Heart right ventricle (tissue), 16 donors: ENCODE results near the gene TCOF1. TPM values are rescaled to one million over a fixed set of nuclear protein-coding genes. Genes with fewer than 3 reads are reported as not detected.

Source experiments
- ATAC-seq, 8 donors: fragments of 200-7000 bp; cut with Tn5 transposase; one replicate each; pipeline ENCODE4 v1.9.1; 2020; ENCODE audit warnings: mild to moderate bottlenecking in 8 of 8, moderate library complexity in 8 of 8, moderate number of reproducible peaks in 1 of 8
- DNase-seq, 2 donors: peaks; one replicate each; pipeline ENCODE4 v3.0.0-alpha.2; 2020
- H3K27ac ChIP-seq, 10 donors: fragments of 200-600 bp; sonication (generic) in 2 of 10; one replicate each; pipeline versions ENCODE4 v1.5.0 to v1.8.0; 2020 to 2022; ENCODE audit warnings: mild to moderate bottlenecking in 3 of 10
- H3K27me3 ChIP-seq, 7 donors: fragments of 200-600 bp; one replicate each; pipeline ENCODE4 v1.8.0; 2021 to 2022; ENCODE audit warnings: mild to moderate bottlenecking in 2 of 7
- H3K36me3 ChIP-seq, 9 donors: fragments of 200-600 bp; sonication (generic) in 1 of 9; one replicate each; pipeline versions ENCODE4 v1.5.0 to v1.8.0; 2020 to 2022; ENCODE audit warnings: mild to moderate bottlenecking in 2 of 9
- H3K4me1 ChIP-seq, 9 donors: fragments of 200-600 bp; sonication (generic) in 1 of 9; one replicate each; pipeline versions ENCODE4 v1.5.0 to v1.8.0; 2020 to 2022; ENCODE audit warnings: mild to moderate bottlenecking in 4 of 9
- H3K4me3 ChIP-seq, 10 donors: fragments of 200-600 bp; sonication (generic) in 2 of 10; one replicate each; pipeline versions ENCODE4 v1.5.0 to v1.8.0; 2020 to 2022; ENCODE audit warnings: mild to moderate bottlenecking in 7 of 10, moderate library complexity in 2 of 10
- H3K9me3 ChIP-seq, 11 donors: fragments of 200-600 bp in 10 of 11; sonication (generic) in 2 of 11; one replicate each; pipeline versions ENCODE4 v1.5.0 to v1.8.0; 2013 to 2022; ENCODE audit warnings: mild to moderate bottlenecking in 2 of 11, control low read depth in 1 of 11, moderate library complexity in 1 of 11
- CTCF ChIP-seq, 9 donors: fragments of 200-600 bp; sonication (generic) in 2 of 9; IDR thresholded peaks; one replicate each; pipeline versions ENCODE4 v1.5.0 to v1.8.0; 2021 to 2022; ENCODE audit warnings: antibody characterized with exemption in 9 of 9, mild to moderate bottlenecking in 5 of 9, moderate library complexity in 1 of 9
- WGBS, 2 donors: extraction: QIAGEN DNeasy Blood & Tissue Kit; methylation state at CpG; one replicate each; pipeline ENCODE4 v1.1.7; 2013; ENCODE audit warnings: inconsistent platforms in 1 of 2; 5-methylcytosine and 5-hydroxymethylcytosine counted together
- intact Hi-C, 10 donors: fragments of 100-400 bp; cut with DNase I; formaldehyde crosslinking; loops; one replicate each; pipeline versions ENCODE4 v1.11.1 to v1.14.2; 2022
- polyA plus RNA-seq, 2 donors: library from polyadenylated mRNA; stranded (reverse); fragments of 200-250 nt; gene quantifications; one replicate each; pipeline ENCODE4 v1.2.3, GENCODE V29; 2013
- total RNA-seq, 10 donors: library from RNA; stranded (reverse); fragmentation: NEBNext Ultra II Directional in 3 of 10; extraction: Animal tissue kit (Norgen Biotek cat#: 25700) in 3 of 10; gene quantifications; one replicate each; pipeline versions ENCODE4 v1.2.1 to v1.2.4, GENCODE V29; 2021 to 2023
- donor health status: Arrhythmogenic right ventricular cardiomyopathy.
- donor health status: ischemic (EF 13 %, LVEDD 7.1; RV severe dilation, severe dysfunction).
- donor health status: healthy with polysubstance abuse.
- donor health status: DM: no; HTN: yes; CAD: no.
- donor health status: DM: no; HTN: no; CAD: no.
- donor health status: ischemic (EF 25% LVEDD 6.9; RV normal size, moderate dysfunction).
- donor health status: ischemic (EF 25% LVEDD 5.7; RV mildly dilated, moderate dysfunction).
- donor health status: healthy.
- donor health status: DM: yes; HTN: yes; CAD: no.
- donor health status: Ischemic cardiomyopathy.
- donor health status: ischemic (EF 35%, LVEDD 5.7; RV mildly dilated, moderate dysfunction).
- donor health status: nonischemic (EF 11% LVEDD 7.7; RV severe dilation, severe dysfunction).
- donor health status: DM: yes; HTN: yes; CAD: no.
- donor health status: PGD.
- donor health status: ischemic (EF 29% LVEDD 5.4; RV normal size, mild dysfunction).
- donor health status: nonischemic (EF 23%, LVEDD 6.1; RV moderate dilation, normal function).

The TCOF1 gene
- total and polyA plus RNA-seq, 12 donors: 12.4 to 21.3 (median 14.1) TPM

- H3K4me1 ChIP-seq: no peaks in the 10 kb centered on the region
- no peaks in the 10 kb centered on the region for H3K27me3 ChIP-seq
- intact Hi-C loops: no loop called here
- ATAC-seq (no peak), DNase-seq (no peak)
- no peaks in the 10 kb centered on the region for H3K9me3 ChIP-seq
- H3K36me3 ChIP-seq: peaks cover 0 to 100% (median 59%) of the 10 kb centered on the region in 9 donors
- no peak overlapping the region for H3K4me3 ChIP-seq
- TF ChIP-seq CTCF (IDR thresholded peaks at IDR 0.05): no peak
- WGBS, 2 donors: 78 to 82% methylated on average over 3 of the region's 3 CpGs
- no peak overlapping the region for H3K27ac ChIP-seq
Measured at GRCh38 chr5:150394131-150394530, 36.6 kb downstream of the TCOF1 start.

- intact Hi-C loops: loop anchor here in 6 of 10 donors (5.0 kb wide), 2 partner anchors 37 to 42 kb away; no protein-coding TSS in a partner anchor
- DNase-seq: no peak
- Histone ChIP-seq H3K36me3 (peaks cover 0 to 100% (median 53%) of the 10 kb centered on the region in 9 donors), H3K4me3 (no peak overlapping the region), H3K4me1 (no peaks in the 10 kb centered on the region), H3K27me3 (no peaks in the 10 kb centered on the region), H3K9me3 (no peaks in the 10 kb centered on the region), H3K27ac (no peak overlapping the region)
- WGBS, 2 donors: 85 to 86% methylated on average over 13 of the region's 13 CpGs
- ATAC-seq: no peak
- TF ChIP-seq CTCF (IDR thresholded peaks at IDR 0.05): peak in 1 of 9 donors; percentile 8
Measured at GRCh38 chr5:150394912-150395687, 37.6 kb downstream of the TCOF1 start.

- peaks cover 0 to 100% (median 56%) of the 10 kb centered on the region in 9 donors for H3K36me3 ChIP-seq
- ATAC-seq (no peak), DNase-seq (no peak)
- H3K27me3 ChIP-seq: no peaks in the 10 kb centered on the region
- no peak overlapping the region for H3K27ac ChIP-seq
- intact Hi-C loops: loop anchor here in 6 of 10 donors (5.0 kb wide), 2 partner anchors 37 to 42 kb away; no protein-coding TSS in a partner anchor
- no peak for TF ChIP-seq CTCF (IDR thresholded peaks at IDR 0.05)
- H3K4me1 ChIP-seq: no peaks in the 10 kb centered on the region
- 88 to 94% methylated on average over 2 of the region's 2 CpGs for WGBS, 2 donors
- no peak overlapping the region for H3K4me3 ChIP-seq
- no peaks in the 10 kb centered on the region for H3K9me3 ChIP-seq
Measured at GRCh38 chr5:150395688-150395975, 38.1 kb downstream of the TCOF1 start.

- Histone ChIP-seq H3K36me3 (peaks cover 0 to 100% (median 59%) of the 10 kb centered on the region in 9 donors), H3K4me1 (peaks cover 0 to 3% (median 0%) of the 10 kb centered on the region in 9 donors), H3K9me3 (no peaks in the 10 kb centered on the region), H3K4me3 (no peak overlapping the region), H3K27me3 (no peaks in the 10 kb centered on the region), H3K27ac (no peak overlapping the region)
- intact Hi-C loops: loop anchor here in 6 of 10 donors (5.0 kb wide), 2 partner anchors 36 to 41 kb away; no protein-coding TSS in a partner anchor
- ATAC-seq (no peak), DNase-seq (no peak)
- WGBS, 2 donors: 95 to 96% methylated on average over 7 of the region's 7 CpGs
- TF ChIP-seq CTCF (IDR thresholded peaks at IDR 0.05): no peak
Measured at GRCh38 chr5:150396267-150396666, 38.8 kb downstream of the TCOF1 start.
